Activated gamma-delta T cell (primary cell): ENCODE data around the gene SPSB4.
"Not testable (repeated sequence)": the region's sequence is repeated elsewhere in the genome, so short reads cannot be mapped to it uniquely, and the experiment has no call there.

Experiments
- DNase-seq: peaks from one replicate; lab custom pipeline; 2025; lab: John Stamatoyannopoulos, UW

SPSB4 gene

DNA sequence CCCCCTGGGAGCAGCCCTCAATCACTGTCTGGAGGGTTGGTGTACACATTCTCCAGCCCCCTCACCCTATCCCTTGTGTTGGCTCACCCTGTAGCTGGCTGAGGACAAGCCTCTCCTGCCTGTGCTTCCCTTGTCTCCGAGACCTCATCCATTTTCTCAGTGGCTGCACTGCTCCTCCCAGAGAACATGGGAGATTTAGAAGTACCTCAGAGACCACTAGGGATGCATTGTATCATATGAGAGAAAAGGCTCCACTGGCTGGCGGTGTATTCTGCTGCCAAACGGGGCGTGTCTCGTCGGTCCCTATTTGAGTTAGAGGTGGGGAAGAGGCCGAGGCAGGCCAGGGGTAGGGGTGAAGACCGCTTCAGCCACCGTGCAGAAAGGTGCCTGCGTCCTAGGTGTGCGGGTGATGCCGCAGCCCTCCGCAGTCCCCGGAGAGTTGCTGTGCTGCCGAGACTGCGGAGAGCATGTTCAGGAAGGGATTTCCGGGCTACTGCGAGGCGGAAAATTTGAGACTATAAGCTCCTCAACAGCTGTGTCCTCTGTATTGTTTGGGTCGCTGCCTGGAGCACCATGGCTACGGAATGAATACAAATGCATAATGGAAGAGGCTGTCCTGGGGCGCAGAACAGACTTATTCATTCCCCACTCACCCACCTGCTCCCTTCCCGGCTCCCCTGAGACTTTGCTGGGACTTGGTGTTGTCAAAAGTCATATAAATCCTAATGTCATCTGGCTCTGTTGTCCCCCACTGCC, 43.8 kb downstream of the SPSB4 start:
- DNase-seq: no peak

DNA sequence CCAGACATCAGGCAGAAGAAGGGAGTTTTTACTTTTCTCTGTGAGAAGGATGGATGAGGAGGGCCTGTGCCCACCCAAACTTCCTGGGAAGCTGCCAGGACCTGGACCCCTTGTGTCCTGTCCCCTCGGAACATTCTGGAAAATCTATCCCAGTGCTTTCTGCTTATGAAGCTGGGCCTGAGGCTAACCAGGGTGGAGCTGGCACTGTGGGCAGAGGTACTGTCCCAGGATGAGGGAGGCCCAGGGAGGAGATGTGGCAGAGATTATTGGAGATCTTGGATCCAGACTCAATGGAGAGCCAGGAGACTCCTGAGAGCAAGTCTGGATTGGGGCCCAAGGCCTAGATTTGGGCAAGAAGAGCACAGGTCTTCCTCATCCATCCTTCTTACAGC, 44.4 kb downstream of the SPSB4 start:
- DNase-seq: no peak

DNA sequence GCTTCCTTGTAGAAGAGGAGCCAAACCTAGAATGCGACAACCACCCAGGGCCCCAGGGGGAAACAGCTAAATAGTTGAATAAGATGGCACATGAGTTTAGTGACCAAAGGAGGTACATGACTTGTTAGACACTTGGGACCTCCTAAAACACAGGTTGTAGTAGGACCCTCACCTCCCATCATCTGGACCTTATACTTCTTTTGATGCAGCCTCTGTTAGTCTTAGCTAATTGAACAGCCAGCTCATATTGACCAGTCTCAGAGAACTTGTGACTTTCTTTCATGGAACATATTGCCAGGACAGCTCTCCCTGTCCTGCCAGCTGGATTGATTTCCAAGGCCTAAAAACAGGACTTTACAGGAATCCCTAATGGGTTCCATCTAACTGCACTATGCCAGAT, 45.0 kb downstream of the SPSB4 start:
- DNase-seq: no peak

DNA sequence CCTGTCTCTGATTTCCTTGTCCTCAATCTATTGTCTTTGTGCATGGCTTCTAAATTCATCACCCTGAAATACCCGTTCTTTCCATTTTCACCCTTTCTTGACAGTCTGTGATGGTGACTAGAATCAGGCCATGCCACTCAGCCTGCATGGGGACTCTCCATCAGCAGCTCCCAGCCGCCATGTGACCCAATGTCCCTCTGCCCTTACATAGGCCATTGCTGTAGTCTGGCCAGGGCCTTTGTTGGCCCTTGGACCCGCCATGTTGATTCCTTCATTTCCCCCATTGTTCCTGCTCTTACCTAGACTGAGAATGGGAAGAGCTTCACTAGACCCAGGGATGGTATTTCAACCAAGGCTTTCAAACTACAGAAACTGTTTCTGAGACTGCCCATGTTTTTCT, 45.8 kb downstream of the SPSB4 start:
- DNase-seq: no peak

DNA sequence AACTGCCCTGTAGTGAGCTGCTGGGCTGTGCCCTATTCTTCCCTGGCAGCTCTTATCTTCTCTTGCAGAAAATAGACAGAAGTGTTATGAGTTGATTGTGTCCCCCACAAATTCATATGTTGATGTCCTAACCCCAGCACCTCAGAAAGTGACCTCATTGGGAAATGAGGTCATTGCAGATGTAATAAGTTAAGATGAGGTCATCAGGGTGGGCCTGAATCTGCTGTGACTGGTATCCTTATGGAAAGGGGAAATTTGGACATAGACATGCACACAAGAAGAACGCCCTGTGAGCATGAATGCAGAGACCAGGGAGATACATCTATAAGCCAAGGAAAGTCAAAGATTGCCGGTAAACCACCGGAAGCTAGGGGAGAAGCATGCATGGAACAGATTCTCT, 49.0 kb downstream of the SPSB4 start:
- DNase-seq: no peak

DNA sequence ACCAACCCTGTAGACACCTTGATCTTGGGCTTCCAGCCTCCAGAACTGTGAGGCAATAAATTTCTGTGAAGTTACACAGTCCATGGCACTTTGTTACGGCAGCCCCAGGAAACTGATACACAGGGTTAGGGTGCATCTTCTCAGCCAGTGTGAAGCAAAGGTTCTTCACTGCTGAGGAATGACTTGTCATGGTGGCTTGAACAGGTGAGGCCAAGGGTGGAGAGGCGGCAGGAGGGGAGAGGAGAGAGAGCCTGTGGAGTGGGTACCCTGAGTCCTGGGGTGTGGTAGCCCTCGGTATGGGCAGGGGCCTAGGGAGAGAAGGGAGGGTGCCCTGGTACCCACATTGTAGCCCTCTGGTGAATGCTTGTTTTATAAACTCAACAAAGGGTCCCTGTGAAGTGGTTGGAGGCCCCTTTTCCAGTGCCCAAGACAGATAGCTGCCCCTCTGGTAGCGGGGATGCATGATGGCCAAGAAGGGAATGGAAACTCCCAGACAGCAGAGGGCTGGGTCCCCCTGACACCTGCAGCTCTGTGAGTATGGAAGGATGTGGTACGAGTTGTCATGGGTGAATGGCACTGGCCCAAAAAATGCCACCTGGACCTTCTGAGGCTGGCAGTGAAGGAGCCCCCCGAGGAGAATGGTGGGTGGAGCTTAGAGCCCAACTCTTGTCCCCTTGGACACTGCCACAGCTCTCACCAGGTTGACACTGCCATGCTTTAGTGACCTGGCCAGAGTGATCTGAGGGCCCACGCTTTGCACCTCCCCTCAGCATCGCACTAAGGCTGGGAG, 49.6 kb downstream of the SPSB4 start:
- DNase-seq: no peak

DNA sequence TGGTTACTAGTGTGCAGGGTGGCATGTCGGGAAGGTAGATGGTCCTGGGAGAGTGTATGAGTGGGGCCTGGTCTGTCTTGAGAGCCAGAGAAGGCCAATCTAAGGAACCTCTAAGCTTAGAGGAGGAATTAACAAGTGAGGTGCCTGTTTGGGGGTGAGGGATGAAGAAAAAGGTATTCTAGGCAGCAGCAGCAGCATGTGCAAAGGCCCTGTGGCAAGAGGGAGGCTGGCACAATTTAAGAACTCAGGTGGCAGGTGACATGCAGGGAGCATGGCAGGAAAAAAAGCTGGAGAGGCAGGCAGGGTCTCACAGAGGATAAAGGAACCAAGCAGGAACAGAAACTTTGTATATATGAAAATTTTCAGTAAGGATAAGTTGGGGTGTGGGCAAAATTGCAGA, 51.2 kb downstream of the SPSB4 start:
- DNase-seq: no peak

DNA sequence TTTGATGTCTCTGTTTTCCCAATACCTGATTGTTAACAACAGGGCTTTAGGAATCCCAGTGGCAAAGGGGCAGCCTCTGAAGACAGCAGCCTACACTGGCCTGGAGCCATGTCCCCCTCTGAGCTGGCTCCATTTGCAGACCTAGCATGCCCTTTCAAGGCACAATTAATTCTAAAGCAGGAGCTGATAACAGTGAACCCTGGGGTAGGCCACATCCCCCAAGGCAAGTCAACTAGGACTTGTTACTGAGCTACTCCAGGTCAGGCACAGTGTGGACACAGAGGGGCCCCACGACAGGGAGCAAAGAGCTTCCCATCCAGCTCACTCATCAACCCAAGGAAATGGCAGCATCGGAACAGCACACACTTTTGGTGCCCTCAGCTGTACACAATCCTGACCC, 51.9 kb downstream of the SPSB4 start:
- no peak for DNase-seq

DNA sequence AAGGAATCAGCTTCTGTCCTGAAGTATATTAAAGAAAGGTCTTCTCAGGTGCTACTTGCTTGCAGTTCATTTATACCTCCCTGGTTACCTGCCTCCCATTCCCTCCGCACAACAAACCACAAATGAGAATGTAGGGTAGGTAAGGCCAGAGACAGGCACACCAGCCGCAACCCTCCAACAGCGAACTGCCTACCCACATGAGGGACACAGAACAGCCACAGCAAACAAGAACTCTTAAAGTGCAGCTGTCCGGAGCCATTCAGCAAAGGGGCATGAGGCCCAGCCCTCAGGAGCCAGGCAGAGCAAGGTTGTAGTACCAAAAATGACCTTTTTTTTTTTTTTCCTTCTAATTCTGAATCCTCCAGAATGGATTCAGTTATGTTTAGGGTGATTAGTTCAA, 52.4 kb downstream of the SPSB4 start:
- DNase-seq: no peak

DNA sequence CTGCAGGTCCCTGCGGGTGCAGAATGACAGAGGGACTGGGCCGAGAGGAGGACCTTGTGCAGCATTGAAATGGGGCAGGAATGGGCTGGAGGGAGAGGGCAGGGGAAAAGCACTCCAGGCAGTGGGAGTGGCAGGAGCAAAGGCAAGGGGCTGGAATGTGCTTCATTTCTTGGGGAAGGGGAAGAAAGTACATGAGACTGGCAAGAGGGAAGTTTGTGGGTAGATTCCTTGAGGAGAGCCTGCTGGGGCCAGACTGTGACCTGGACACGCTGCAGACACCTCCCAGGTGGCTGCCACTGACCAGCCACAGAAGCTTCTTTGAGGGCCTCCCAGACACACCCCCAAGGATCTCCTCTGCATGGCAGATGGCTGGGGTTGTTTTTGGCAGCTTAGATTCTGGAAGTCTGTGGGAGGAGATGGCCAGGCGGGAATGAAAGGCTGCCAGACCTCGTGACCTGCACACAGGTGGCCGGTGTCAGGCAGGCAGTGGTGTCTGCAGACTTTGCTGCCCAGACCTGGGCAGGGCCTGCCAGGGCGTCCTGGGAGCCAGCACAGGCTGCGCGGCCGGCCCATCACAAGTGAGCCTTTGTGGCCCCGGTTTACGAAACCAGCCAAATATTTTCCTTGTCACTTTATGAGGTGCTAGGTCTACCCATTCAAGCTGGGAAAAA, 53.1 kb downstream of the SPSB4 start:
- DNase-seq: no peak

DNA sequence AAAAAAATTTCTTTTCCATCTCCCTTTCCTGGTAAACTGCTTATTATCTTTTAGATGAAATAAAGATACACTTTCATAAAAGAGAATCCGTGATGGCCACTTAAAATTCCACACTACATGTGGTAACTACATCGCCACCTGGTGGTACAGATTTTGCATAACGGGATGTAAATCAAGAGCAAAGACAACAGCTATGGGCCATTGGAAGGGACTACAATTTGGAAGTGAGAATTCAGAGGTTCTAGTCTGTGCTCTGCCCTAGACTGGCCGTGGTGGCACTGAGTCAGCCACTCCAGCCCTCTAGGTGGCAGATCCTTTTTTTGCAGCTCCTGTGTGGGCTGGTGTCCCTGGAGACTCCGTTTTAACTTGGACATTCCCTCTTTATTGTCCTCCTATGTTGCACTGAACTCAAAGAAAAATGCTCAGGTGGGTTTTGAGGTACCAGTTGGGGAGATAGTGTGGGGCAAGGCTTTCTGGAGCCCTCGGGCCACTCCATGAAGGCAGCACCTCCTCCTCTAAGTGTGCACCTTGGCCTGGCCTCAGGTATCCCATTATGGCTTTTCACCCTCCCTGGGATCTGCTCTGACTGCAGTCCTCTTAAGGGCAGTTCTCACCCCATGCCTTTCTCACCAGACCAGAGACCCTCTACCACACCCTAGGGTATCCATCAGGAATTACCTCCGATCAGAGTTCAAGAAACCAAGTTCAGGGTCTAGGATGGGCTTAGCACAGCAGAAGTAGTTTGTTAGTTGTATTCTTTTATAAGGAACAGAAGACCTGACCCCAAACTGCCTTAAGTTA, 54.9 kb downstream of the SPSB4 start:
- DNase-seq: no peak

DNA sequence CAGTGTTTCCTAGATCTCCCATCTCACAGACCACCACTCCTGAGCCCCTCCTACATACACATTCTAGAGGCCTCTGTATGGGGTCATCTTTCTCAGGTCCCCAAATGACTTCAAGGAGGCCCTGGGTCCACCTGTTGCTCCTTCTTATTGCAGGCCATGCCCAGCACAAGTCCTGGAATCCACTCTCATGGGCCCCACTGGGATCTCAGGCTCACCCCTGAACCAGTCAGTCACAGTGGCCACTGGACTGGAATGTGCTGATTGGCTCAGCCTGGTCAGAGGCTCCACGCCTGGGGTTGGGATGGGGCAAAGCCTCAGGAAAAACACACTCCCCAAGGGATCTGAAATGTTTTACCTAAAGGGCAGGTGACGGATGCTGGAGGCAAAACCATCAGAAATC, 55.7 kb downstream of the SPSB4 start:
- no peak for DNase-seq

DNA sequence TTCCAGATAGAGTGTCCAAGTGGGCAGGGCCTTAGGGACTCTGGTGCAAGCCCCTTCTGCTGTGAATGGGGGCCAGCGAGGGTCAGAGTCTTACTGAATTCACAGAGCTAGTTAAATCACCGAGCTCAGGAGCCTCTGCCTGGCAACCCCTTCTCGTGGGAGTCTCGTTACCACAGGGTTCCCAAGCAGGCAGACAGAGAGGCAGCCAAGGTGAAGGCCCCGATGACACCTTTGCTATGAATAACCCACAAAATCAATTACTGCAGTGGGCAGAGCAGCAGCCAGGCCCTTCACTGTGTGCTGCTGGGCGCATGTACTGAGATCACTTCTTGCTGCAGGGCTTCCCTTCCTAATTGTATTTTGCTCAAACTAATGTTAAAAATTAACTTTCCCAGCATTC, 56.9 kb downstream of the SPSB4 start:
- DNase-seq: no peak

DNA sequence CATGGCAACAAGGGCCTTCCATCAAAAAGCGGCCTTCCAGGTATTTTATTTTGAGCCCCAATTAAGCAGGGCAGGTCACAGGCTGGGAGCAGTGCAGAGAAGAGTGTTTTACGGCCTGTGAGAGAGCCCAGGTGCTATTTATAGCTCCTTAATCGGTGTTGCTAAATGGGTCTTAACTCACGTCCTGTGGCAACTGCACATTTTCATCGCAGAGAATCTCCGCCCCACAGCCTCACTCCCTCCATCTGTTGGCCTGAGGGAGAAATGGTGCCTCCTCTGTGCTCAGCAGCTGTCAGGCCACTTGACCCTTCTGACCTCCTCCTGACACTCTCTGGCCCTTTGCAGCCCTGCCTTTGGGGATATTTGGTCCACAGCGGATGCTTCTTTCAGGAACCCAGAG, 58.6 kb downstream of the SPSB4 start:
- DNase-seq: no peak

DNA sequence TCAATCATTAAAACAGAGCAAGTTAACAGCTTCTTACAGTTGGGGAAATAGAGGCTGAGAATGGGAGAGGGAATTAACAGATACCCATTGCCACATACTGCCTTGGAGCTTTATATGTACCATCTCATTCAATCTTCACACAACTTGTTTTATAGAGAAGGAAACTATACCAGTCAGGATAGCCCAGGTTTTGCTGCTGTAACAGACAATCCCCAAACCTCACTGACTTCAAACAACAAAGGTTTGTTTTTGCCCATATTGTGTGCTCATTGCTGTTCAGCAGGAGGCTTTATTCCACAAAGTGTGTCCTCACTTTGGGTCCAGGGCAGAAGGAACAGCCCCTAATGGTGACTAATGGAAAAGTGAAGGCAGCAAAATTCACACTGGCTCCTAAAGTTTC, 59.2 kb downstream of the SPSB4 start:
- no peak for DNase-seq

DNA sequence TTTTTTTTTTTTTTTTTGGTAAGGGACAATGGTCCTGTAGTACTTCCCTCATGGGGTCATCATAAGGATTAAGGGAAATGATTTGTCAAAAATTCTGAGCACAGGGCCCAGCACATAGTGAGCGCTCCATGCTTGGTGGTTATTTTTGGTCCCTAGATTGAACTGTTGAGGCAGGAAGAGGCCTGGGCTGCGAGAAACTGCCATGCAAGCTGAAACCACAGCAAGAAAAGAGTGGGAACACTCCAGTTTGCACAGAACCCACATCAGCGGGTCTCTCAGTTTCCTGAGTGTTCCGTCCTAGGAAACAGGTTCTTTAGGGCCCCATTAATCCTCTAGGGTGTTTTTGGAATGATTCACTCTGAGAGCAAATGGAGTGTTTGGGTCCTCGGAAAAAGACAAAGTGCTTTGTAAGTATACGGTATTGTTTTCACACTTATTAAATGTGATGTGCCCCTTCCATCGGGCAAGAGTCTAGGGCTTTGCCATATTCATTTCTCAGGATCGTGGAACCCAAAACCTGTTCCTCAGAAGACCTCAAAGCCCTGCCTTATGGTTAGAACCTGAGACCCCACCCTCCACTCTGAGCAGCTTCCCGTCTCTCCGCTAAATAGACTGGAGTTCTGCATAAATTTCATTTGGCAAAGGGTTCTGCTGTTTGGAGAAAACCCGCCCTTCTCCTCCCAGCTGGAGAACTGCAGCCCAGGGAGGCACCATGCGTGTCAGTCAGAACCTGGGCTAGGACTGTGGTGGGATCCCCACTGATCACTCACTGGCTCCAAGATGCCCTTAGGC, 60.4 kb downstream of the SPSB4 start:
- no peak for DNase-seq

DNA sequence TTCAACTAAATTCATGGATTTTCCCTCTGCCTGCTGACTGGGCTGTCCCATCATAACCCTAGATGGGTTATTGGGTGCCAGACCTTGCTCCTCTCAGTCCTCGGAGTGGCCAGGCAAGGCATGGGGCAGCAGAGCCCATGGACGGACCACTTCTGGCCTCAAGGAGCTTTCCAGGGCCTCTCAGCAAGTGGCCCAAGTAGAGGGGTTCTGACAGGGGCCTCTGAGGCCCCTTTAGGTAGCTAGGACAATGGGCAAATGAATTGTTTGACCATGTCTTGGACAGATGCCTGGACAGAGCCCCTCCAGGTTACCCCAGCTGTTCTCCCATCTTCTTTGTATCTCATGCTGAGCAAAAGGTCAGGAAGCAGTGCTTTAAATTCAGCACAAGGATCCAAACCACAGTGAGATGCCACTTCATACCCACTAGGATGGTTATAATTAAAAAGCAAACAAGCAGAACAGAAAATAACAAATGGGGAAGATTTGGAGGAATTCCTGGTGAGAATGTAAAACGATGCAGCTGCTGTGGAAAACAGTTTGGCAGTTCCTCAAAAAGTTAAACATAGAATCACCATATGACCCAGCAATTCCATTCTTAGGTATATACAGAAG, 61.6 kb downstream of the SPSB4 start:
- no peak for DNase-seq

DNA sequence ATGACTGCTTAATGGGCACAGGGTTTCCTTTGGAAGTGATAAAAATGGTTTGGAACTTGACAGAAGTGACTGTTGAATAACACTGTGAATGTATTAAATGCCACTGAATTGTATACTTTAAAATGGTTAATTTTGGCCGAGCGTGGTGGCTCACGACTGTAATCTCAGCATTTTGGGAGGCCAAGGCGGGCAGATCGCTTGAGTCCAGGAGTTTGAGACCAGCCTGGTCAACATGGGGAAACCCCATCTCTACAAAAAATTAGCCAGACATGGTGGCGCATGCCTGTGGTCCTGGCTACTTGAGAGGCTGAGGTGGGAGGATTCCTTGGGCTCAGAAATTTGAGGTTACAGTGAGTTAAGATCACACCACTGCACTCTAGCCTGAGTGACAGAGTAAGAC, 62.5 kb downstream of the SPSB4 start:
- not testable (repeated sequence) for DNase-seq

DNA sequence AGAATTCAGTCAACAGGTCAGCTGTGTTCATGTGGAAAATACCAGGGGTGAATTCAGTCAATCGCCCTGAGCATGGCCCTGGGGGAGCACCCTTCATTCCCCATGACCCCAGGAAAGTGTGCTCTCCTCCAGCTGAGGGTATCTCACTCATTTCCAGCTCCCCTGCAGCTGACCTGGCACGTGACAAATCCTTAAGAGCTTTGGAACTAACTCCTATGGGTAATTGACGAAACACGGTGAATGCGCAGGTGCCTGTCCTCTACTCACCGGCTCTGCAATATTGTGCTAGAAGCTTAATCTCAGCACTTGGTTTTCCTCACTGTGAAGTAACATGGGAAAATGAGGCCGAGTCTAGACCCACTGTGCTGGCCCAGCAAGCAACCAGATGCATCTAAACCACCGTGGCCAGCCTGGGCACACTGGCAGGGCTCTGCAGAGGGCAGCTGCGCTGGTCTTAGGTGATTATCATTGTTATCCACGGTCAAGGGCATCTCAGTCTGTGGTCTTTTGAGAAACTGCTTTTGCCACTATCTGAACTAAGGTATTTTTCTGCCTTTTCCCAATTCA, 63.1 kb downstream of the SPSB4 start:
- DNase-seq: no peak

DNA sequence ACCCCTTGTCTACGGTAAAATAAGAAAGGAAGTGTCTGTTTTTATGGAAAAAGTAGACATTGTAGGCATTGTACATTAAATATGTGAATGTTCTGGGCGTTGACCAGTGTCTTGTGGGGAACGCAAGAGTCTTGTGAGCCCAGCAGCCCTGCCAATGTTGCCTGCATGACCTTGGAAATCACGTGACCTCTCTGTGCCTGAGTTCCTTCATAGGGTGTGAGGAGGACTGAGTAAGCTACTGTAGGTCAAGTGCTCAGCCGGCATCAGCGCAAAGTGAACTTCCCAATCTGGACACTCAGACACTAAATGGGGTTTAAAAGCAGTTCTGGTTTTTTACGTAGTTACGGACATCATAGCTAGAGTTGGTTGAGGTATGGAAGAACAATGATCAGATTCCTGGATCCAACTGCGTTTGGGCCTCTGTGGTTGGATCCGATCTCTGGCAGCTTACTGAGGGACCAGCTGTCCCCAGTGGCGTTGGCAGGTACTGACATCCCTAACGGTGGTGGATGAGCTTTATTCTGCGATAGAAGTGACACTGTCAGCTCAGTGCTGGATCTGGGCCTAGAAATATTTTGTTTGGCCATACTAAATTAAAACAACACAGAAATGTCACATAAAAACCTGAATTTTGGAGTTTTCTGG, 63.8 kb downstream of the SPSB4 start:
- DNase-seq: no peak
